Measurements from ENCODE around the gene ZSCAN22.

DNA sequence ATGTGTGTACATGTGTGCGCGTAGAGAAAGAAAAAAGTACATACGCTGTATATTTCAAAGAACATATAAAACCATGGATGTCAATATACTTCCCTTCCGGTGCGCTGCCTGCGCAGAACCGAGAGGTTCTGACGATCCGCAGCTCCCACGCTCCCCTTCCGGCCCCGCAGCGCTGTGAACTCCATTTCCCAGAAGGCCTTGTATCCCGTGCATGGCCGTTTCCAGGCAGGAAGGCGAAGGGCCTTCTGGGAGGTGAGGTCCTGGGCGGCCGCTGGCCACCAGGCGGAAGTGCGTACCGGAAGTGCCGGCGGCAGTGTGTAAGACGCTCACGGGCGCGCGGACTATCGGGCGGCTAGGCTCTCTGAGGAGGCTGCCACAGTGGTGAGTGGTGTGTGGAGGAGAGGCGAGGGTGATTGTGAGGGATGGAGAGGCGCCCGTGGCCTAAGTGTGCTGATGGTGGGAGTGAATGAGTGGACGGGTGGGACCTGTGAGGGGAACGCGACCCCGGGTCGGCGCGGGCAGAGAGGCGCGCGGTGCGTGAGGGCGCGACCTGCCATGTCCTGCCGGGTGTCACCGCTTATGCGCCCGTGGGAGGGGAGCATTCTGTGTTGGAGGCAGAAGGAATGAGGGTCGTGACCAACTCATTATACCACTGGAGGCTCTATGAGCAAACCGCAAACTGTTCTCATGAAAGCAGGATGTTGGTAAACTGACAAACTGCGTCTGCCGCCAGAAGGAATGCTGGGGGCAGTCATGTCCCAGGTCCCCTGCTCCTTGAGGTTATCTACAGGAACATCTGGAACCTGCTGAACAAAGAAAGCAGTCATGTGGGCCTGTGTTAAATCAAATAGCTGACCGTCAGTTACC lies 21.5 kb upstream of the ZSCAN22 start, which contains the start of gene ERVK3-1:
- TF ChIP-seq CTCF (IDR thresholded peaks at IDR 0.05; ENCODE audit: low read length) (no peak), EZH2 (IDR thresholded peaks at IDR 0.05; ENCODE audit: borderline replicate concordance, low read length) (no peak)

All from OCI-LY1 (cell line).